ENCODE measurements around the gene SLAIN1. TPM values are rescaled to one million over a fixed set of nuclear protein-coding genes. Genes with fewer than 3 reads are reported as not detected.

The SLAIN1 gene
- total and polyA plus RNA-seq, 2 of the 8 experiments (the other 6 are each of a cell fraction or from before 2014, with no cell fraction given): 35.0 to 37.7 TPM

GRCh38 chr13:77807431-77808135 lies 110.1 kb downstream of the SLAIN1 start:
- no peaks in the 10 kb centered on the region for H3K36me3 ChIP-seq (ENCODE audit: control insufficient read depth in 2 of 4, insufficient read depth in 4 of 4, low read length in 3 of 4)
- H3K4me1 ChIP-seq (replicated peaks in 1 of 4; ENCODE audit: control insufficient read depth in 3 of 4, insufficient read depth in 4 of 4, low read length in 3 of 4): no peaks in the 10 kb centered on the region
- CTCF ChIA-PET (ENCODE audit: partially characterized antibody): interaction anchor here (0.7 to 6.2 kb wide), 8 partner anchors 9 to 433 kb away, joined by 3 to 51 read pairs (median 3); no protein-coding TSS in a partner anchor
- no peak overlapping the region for H2BK12ac ChIP-seq (ENCODE audit: low read depth, low read length)
- POLR2A ChIA-PET (ENCODE audit: partially characterized antibody): no interaction called here
- no peak overlapping the region for H3K27ac ChIP-seq (ENCODE audit: low read depth, low read length)
- no peak overlapping the region for H3K4ac ChIP-seq (replicated peaks; ENCODE audit: insufficient read length, low read depth, low read length)
- no peak overlapping the region for H4K8ac ChIP-seq (ENCODE audit: extremely low read depth, insufficient read depth, low read length)
- no peak for DNase-seq (ENCODE audit: low read depth in 1 of 2, low spot score in 2 of 2)
- H2BK120ac ChIP-seq (replicated peaks; ENCODE audit: low read depth, low read length): no peak overlapping the region
- H2BK15ac ChIP-seq (ENCODE audit: low read length): no peak overlapping the region
- H3K4me2 ChIP-seq (ENCODE audit: insufficient read depth in 1 of 2, low read depth in 2 of 2, low read length in 2 of 2): no peak overlapping the region
- H3K9ac ChIP-seq (replicated peaks in 1 of 4; ENCODE audit: extremely low read depth in 1 of 4, low read depth in 3 of 4, low read length in 3 of 4): no peak overlapping the region
- H4K5ac ChIP-seq (ENCODE audit: insufficient read length, low read depth, low read length): no peak overlapping the region
- 92% methylated on average over 6 of the region's 6 CpGs; no CpG with 5 or more reads in 1 of the 2 experiments for WGBS, 2 experiments (ENCODE audit: extremely low coverage in 1 of 2, insufficient coverage in 1 of 2, insufficient read length in 1 of 2, insufficient replicate concordance in 2 of 2, low coverage in 1 of 2, low lambda C conversion rate in 2 of 2, missing lambda C conversion rate in 1 of 2)
- no peak overlapping the region for H3K4me3 ChIP-seq (ENCODE audit: extremely low read depth in 1 of 4, insufficient read depth in 2 of 4, low read depth in 3 of 4, low read length in 4 of 4)
- no peaks in the 10 kb centered on the region for H3K79me2 ChIP-seq (ENCODE audit: control insufficient read depth in 1 of 2, insufficient read depth in 2 of 2, low read length in 2 of 2)
- no peaks in the 10 kb centered on the region for H4K20me1 ChIP-seq (replicated peaks in 1 of 2; ENCODE audit: control insufficient read depth in 1 of 2, insufficient read depth in 2 of 2, low read length in 2 of 2)
- no peak overlapping the region for H3K18ac ChIP-seq (ENCODE audit: extremely low read depth, low read length)
- no peak overlapping the region for H2AFZ ChIP-seq (ENCODE audit: low read length)
- H3K23me2 ChIP-seq (ENCODE audit: low read depth, low read length): no peaks in the 10 kb centered on the region
- no peak overlapping the region for H2BK20ac ChIP-seq (ENCODE audit: low read length)
- H3K79me1 ChIP-seq (ENCODE audit: low read depth, low read length): no peaks in the 10 kb centered on the region
- no peaks in the 10 kb centered on the region for H3K27me3 ChIP-seq (replicated peaks in 1 of 4; ENCODE audit: control insufficient read depth in 3 of 4, extremely low read depth in 1 of 4, insufficient read depth in 3 of 4, low read length in 3 of 4)
- no peak overlapping the region for H2BK5ac ChIP-seq (ENCODE audit: low read depth, low read length)
- H3K56ac ChIP-seq (replicated peaks; ENCODE audit: insufficient read length, low read depth, low read length): no peak overlapping the region
- H2AK5ac ChIP-seq (ENCODE audit: low read depth, low read length): no peak overlapping the region
- H3K9me3 ChIP-seq (ENCODE audit: insufficient read depth in 2 of 2, low read depth in 1 of 2, low read length in 1 of 2): no peaks in the 10 kb centered on the region
- no peak for FAIRE-seq
- H4K91ac ChIP-seq (replicated peaks; ENCODE audit: insufficient read length, low read length): no peak overlapping the region
- H3K23ac ChIP-seq (ENCODE audit: insufficient read length): no peak overlapping the region
- H3K14ac ChIP-seq (ENCODE audit: insufficient read length): no peak overlapping the region
- TF ChIP-seq SRF (IDR thresholded peaks at IDR 0.05; ENCODE audit: low read depth, low read length) (no peak), BCL11A (IDR thresholded peaks at IDR 0.05; ENCODE audit: low read depth in 2 of 2, low read length in 2 of 2) (no peak), CBX8 (IDR thresholded peaks at IDR 0.05; ENCODE audit: borderline replicate concordance, low read depth, low read length) (no peak), POLR2A (IDR thresholded peaks at IDR 0.05; ENCODE audit: control extremely low read depth in 1 of 2, low read depth in 2 of 2, low read length in 2 of 2) (no peak), SP2 (IDR thresholded peaks at IDR 0.05; ENCODE audit: low read length) (no peak), BRCA1 (IDR thresholded peaks at IDR 0.05; ENCODE audit: low read depth, low read length) (no peak), TBP (IDR thresholded peaks at IDR 0.05; ENCODE audit: low read depth, low read length) (no peak), RNF2 (IDR thresholded peaks at IDR 0.05; ENCODE audit: borderline replicate concordance, low read depth, low read length, missing control alignments, poor library complexity, severe bottlenecking) (no peak), E2F6 (IDR thresholded peaks at IDR 0.05) (no peak), RBBP5 (IDR thresholded peaks at IDR 0.05; ENCODE audit: borderline replicate concordance, low read depth, low read length) (no peak), MAFK (IDR thresholded peaks at IDR 0.05; ENCODE audit: low read depth, low read length) (no peak)
- TF ChIP-seq, protein P1, sequence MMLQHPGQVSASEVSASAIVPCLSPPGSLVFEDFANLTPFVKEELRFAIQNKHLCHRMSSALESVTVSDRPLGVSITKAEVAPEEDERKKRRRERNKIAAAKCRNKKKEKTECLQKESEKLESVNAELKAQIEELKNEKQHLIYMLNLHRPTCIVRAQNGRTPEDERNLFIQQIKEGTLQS (IDR thresholded peaks at IDR 0.05; ENCODE audit: insufficient read depth, low read depth, low read length): no peak

All from H1 (cell line).